ENCODE measurements around the gene SLC2A11. TPM values are rescaled to one million over a fixed set of nuclear protein-coding genes. Genes with fewer than 3 reads are reported as not detected.
"Not testable (repeated sequence)": the region's sequence is repeated elsewhere in the genome, so short reads cannot be mapped to it uniquely, and the experiment has no call there.

The SLC2A11 gene
- total RNA-seq, 2 experiments from 2014 or later, result 8.0 to 8.6 TPM

- intact Hi-C loops (cut with micrococcal nuclease), result no loop called here
- peaks cover 53% of the 10 kb centered on the region for H3K36me3 Mint-ChIP-seq (ENCODE audit: low read depth)
- ChIA-PET CTCF (no interaction called here), POLR2A (interaction anchor here (9.2 kb wide), 1 partner anchor 14 kb away, joined by 125 read pairs; no protein-coding TSS in a partner anchor)
- ATAC-seq (no peak), DNase-seq (no peak)
- H3K27me3 Mint-ChIP-seq, result no peaks in the 10 kb centered on the region
- H3K9me3 Mint-ChIP-seq, result peaks cover 2% of the 10 kb centered on the region
- peak overlapping the region; percentile 29 for H3K4me3 Mint-ChIP-seq
- peak overlapping the region; percentile 49 for H3K27ac Mint-ChIP-seq
- no peak for TF ChIP-seq CTCF (IDR thresholded peaks at IDR 0.05)
- peaks cover 21% of the 10 kb centered on the region for H3K4me1 Mint-ChIP-seq (ENCODE audit: low read depth)
These were observed 40.6 kb downstream of the SLC2A11 start for GRCh38 chr22:23898006-23898974.

GRCh38 chr22:23899042-23899745, 41.5 kb downstream of the SLC2A11 start:
- no peak overlapping the region for H3K4me3 Mint-ChIP-seq
- DNase-seq (no peak), ATAC-seq (no peak)
- intact Hi-C loops (cut with micrococcal nuclease), result no loop called here
- POLR2A ChIA-PET, result interaction anchor here (9.2 kb wide), 1 partner anchor 13 kb away, joined by 125 read pairs; no protein-coding TSS in a partner anchor
- H3K4me1 Mint-ChIP-seq (ENCODE audit: low read depth), result peaks cover 17% of the 10 kb centered on the region
- H3K27me3 Mint-ChIP-seq, result no peaks in the 10 kb centered on the region
- H3K27ac Mint-ChIP-seq, result peak overlapping the region; percentile 12
- peaks cover 53% of the 10 kb centered on the region for H3K36me3 Mint-ChIP-seq (ENCODE audit: low read depth)
- CTCF ChIA-PET, result no interaction called here
- TF ChIP-seq CTCF (IDR thresholded peaks at IDR 0.05), result no peak
- peaks cover 2% of the 10 kb centered on the region for H3K9me3 Mint-ChIP-seq

- POLR2A ChIA-PET, result interaction anchor here (9.2 kb wide), 1 partner anchor 12 kb away, joined by 125 read pairs; no protein-coding TSS in a partner anchor
- DNase-seq; H3K9me3 Mint-ChIP-seq; CTCF ChIA-PET; H3K4me3 Mint-ChIP-seq; ATAC-seq; H3K27ac Mint-ChIP-seq; H3K27me3 Mint-ChIP-seq; intact Hi-C loops (cut with micrococcal nuclease): not testable (repeated sequence)
- Mint-ChIP-seq H3K36me3 (ENCODE audit: low read depth) (peaks cover 45% of the 10 kb centered on the region), H3K4me1 (ENCODE audit: low read depth) (peaks cover 17% of the 10 kb centered on the region)
These were observed 42.6 kb downstream of the SLC2A11 start for GRCh38 chr22:23900227-23900626.

- intact Hi-C loops (cut with micrococcal nuclease), result no loop called here
- POLR2A ChIA-PET, result interaction anchor here (9.2 kb wide), 1 partner anchor 11 kb away, joined by 125 read pairs; no protein-coding TSS in a partner anchor
- TF ChIP-seq CTCF (IDR thresholded peaks at IDR 0.05), result no peak
These were observed 43.9 kb downstream of the SLC2A11 start for GRCh38 chr22:23901600-23901999.

DNA sequence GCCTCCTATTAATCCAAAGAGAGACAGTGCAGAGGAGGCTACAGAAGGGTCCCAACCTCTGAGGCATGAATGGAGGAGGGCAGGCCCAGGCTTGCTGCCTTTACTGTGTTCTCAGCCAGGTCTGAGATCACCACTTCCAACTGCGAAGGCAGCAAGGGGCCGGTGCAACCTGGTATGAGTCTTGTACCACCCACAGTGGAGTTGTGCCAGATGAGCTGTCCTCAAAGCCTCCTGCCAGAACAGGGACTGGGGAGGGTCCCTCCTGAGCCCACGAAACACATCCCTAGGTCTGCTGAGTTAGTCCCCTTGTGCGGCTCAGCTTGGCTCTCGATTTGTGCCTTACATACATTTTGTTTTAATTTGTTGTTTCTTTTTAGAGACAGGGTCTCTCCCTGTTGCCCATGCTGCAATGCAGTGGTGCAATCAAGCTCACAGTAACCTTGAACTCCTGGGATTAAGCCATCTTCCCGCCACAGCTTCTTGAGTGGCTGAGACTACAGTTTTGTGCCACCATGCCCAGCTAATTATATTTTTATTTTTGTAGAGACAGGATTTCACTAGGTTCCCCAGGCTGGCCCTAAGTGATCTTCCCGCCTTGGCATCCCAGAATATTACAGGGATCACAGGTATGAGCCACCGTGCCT, 45.8 kb downstream of the SLC2A11 start:
- peaks cover 18% of the 10 kb centered on the region for H3K36me3 Mint-ChIP-seq (ENCODE audit: low read depth)
- no peak for DNase-seq
- ChIA-PET CTCF (interaction anchor here (1.4 kb wide), 1 partner anchor 9 kb away, joined by 3 read pairs; no protein-coding TSS in a partner anchor), POLR2A (interaction anchor here (1.7 to 3.9 kb wide), 2 partner anchors 9 kb away, joined by 14 to 24 read pairs; partner anchors contain the start of gene MIF)
- TF ChIP-seq CTCF (IDR thresholded peaks at IDR 0.05), result no peak
- ATAC-seq, result no peak
- H3K9me3 Mint-ChIP-seq, result peaks cover 2% of the 10 kb centered on the region
- H3K27me3 Mint-ChIP-seq, result no peaks in the 10 kb centered on the region
- no peak overlapping the region for H3K27ac Mint-ChIP-seq
- no peaks in the 10 kb centered on the region for H3K4me1 Mint-ChIP-seq (ENCODE audit: low read depth)
- intact Hi-C loops (cut with micrococcal nuclease), result no loop called here
- H3K4me3 Mint-ChIP-seq, result no peak overlapping the region

More at GRCh38 chr22:23901600-23901999, 43.9 kb downstream of the SLC2A11 start:
- peaks cover 32% of the 10 kb centered on the region for H3K36me3 Mint-ChIP-seq (ENCODE audit: low read depth)
- peaks cover 8% of the 10 kb centered on the region for H3K4me1 Mint-ChIP-seq (ENCODE audit: low read depth)
- H3K9me3 Mint-ChIP-seq, result peaks cover 2% of the 10 kb centered on the region
- ATAC-seq (no peak), DNase-seq (no peak)
- H3K27me3 Mint-ChIP-seq, result no peaks in the 10 kb centered on the region
- no peak overlapping the region for H3K27ac Mint-ChIP-seq
- CTCF ChIA-PET, result no interaction called here
- H3K4me3 Mint-ChIP-seq, result no peak overlapping the region

Data from activated CD8-positive, alpha-beta T cell treated with anti-CD3 and anti-CD28 coated beads for 36 hours (primary cell).